ENCODE measurements around the gene ARMC7.

The ARMC7 gene

DNA sequence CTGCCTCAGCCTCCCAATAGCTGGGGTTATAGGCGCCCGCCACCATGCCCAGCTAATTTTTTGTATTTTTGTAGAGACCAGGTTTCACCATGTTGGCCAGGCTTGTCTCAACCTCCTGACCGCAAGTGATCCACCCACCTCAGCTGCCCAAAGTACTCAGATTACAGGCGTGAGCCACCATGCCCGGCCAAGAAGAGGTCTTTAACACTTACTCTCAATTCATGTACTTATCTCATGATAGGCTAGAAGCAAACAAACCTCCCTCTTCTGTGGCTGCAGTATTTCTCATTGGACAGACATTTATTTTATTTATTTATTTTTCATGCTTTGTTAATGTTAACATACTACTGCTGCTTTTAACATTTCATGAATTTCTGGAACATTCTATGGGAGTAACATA, 28.8 kb downstream of the ARMC7 start:
- DNase-seq (ENCODE audit: insufficient read length, low spot score): no peak
- FAIRE-seq: no peak
- TF ChIP-seq, protein P1, sequence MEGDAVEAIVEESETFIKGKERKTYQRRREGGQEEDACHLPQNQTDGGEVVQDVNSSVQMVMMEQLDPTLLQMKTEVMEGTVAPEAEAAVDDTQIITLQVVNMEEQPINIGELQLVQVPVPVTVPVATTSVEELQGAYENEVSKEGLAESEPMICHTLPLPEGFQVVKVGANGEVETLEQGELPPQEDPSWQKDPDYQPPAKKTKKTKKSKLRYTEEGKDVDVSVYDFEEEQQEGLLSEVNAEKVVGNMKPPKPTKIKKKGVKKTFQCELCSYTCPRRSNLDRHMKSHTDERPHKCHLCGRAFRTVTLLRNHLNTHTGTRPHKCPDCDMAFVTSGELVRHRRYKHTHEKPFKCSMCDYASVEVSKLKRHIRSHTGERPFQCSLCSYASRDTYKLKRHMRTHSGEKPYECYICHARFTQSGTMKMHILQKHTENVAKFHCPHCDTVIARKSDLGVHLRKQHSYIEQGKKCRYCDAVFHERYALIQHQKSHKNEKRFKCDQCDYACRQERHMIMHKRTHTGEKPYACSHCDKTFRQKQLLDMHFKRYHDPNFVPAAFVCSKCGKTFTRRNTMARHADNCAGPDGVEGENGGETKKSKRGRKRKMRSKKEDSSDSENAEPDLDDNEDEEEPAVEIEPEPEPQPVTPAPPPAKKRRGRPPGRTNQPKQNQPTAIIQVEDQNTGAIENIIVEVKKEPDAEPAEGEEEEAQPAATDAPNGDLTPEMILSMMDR (IDR thresholded peaks at IDR 0.05; ENCODE audit: insufficient read depth, missing control alignments): no peak

DNA sequence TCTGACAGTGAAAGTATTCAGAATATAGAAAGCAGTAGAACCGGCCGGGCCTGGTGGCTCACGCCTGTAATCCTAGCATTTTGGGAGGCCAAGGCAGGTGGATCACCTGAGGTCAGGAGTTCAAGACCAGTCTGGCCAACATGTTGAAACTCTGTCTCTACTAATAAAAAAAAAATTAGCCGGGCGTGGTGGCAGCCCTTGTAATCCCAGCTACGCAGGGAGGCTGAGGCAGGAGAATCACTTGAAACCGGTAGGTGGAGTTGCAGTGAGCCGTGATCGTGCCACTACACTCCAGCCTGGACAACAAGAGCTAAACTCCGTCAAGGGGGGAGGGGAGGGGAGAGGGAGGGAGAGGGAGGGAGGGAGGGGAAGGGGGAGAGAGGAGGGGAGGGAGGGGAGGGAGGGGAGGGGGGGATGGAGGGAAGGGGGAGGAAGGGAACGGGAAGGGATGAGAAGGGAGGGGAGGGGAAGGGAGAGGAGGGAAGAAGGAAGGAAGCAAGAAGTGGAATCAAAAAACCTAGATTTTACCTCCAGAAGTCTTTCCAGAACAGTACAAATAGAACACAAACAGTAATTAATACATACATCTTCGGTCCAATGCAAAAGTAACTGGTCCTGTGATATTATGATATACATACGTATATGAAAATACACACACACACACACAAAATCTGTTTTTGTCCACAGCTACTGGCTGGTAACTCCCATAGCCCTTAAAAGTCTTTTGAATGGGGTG, 32.6 kb downstream of the ARMC7 start:
- no peak for FAIRE-seq
- TF ChIP-seq, protein P1 (IDR thresholded peaks at IDR 0.05; ENCODE audit: insufficient read depth, missing control alignments): no peak
- DNase-seq (ENCODE audit: insufficient read length, low spot score): no peak

DNA sequence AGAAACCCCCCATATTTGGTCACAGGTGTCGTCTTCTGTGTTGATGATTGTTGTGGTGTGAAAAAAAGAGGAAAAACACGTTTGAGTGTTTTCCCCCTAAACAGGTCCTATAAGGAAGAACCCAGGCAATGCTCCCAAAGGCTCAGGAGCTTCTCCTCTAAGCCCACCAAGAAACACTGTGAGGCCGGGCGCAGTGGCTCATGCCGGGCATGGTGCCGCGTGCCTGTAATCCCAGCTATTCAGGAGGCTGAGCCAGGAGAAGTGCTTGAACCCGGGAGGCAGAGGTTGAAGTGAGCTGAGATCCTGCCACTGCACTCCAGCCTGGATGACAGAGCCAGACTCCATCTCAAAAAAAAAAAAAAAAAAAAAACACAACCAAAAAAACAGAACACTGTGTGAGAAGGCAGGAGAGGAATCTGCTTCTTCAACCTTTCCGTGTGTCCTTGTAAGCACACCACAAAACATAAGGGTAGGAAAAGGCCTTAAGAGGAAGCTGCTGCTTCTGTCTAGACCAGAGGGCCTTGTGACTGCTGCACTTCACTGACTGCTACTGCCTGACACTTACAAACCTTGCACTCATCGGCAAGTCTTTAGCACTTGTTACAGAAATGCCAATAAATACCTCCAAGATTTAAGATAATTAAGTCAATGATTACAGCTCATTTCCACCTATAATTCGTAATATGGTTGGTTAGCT, 35.2 kb downstream of the ARMC7 start:
- FAIRE-seq: no peak
- TF ChIP-seq, protein P1 (IDR thresholded peaks at IDR 0.05; ENCODE audit: insufficient read depth, missing control alignments): no peak
- no peak for DNase-seq (ENCODE audit: insufficient read length, low spot score)

DNA sequence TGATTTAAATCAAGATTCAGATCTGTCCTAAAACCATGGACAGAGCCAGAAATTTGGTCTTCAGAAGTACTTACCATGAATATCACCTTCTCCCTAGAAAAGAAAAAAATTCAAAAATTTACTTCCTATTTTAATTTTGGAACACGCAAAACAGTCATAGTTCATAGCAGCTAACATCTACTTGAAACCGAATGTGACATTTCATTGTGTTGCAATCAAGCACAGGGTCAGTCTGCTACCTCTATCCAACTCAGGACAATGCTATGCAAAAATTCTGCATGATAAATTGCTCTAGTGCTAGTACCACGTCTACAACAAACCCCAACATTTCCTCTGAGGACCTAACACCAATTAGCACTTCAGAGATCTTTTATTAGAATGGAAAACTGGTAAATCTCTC, 36.8 kb downstream of the ARMC7 start:
- no peak for FAIRE-seq
- DNase-seq (ENCODE audit: insufficient read length, low spot score): no peak

DNA sequence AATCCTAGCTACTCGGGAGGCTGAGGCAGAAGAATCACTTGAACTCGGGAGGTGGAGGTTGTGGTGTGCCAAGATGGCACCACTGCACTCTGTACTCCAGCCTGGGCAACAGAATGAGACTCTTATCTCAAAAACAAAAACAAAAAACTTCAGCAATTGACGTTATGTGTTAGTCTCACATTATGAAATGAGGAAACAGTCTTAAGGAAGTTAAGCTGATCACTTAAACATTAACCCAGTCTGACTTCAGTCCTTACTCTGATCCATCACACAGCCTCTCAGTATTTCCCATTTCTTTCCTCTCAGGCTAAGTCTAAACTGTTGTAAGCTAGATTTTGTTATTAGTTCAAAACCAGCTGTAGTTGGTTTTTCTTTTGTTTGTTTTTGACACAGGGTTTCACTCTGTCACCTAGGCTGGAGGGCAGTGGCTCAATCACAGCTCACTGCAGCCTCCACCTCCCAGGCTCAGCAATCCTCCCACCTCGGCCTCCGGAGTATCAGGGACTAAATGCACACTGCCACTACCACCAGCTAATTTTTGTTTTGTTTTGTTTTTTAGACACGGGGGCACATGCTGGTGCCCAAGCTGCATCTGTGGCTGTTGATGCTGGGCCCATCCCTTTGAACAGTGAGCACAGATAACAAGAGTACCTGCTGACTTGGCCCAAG, 38.2 kb downstream of the ARMC7 start:
- FAIRE-seq (no peak), DNase-seq (ENCODE audit: insufficient read length, low spot score) (no peak)
- TF ChIP-seq, protein P1 (IDR thresholded peaks at IDR 0.05; ENCODE audit: insufficient read depth, missing control alignments): no peak

More for the DNA sequence above, 36.8 kb downstream of the ARMC7 start:
- TF ChIP-seq, protein P1 (IDR thresholded peaks at IDR 0.05; ENCODE audit: insufficient read depth, missing control alignments): no peak

DNA sequence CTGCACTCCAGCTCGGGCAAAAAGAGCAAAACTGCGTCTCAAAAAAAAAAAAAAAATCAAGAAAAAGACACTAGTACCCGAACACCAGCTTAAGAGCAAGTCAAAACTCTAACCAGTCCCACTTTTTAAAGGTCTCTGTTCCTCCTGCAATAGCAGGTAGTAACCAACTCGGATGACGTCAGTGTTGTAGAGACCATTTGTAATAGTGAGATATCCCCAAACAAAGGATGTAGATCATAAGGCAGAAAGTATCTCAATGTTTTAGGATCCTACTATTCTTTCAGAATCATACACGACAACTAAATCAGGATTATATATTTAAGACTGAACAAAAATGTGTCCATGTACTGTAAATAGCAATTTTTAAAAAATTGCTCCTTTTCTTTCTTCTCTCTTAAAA, 42.2 kb downstream of the ARMC7 start:
- FAIRE-seq (no peak), DNase-seq (ENCODE audit: insufficient read length, low spot score) (no peak)
- TF ChIP-seq, protein P1 (IDR thresholded peaks at IDR 0.05; ENCODE audit: insufficient read depth, missing control alignments): no peak
